Umbilical cord (tissue), 2 donors: ENCODE results near the gene BRF1. TPM values are rescaled to one million over a fixed set of nuclear protein-coding genes. Genes with fewer than 3 reads are reported as not detected.

Experiments
- DNase-seq: peaks from one replicate; pipeline ENCODE4 v3.0.0-alpha.2; 2015; ENCODE audit warnings: low spot score
- total RNA-seq: library from RNA; depleted of rRNA; stranded (reverse); fragments of >200 nt; gene quantifications from one replicate; pipeline ENCODE4 v1.2.3, GENCODE V29; 2014; ENCODE audit warnings: low replicate concordance; ENCODE audit not compliant: insufficient read depth

The BRF1 gene
- total RNA-seq, 1 donor from 2014 or later: 41.9 TPM

- DNase-seq: no peak
Observed at GRCh38 chr14:105267820-105268548, 32.8 kb downstream of the BRF1 start.

- no peak for DNase-seq
Observed at GRCh38 chr14:105261781-105262180, 39.0 kb downstream of the BRF1 start.

GRCh38 chr14:105260959-105261358, 39.8 kb downstream of the BRF1 start:
- no peak for DNase-seq

GRCh38 chr14:105258846-105259245, 42.0 kb downstream of the BRF1 start:
- no peak for DNase-seq

GRCh38 chr14:105257464-105257863, 43.3 kb downstream of the BRF1 start:
- no peak for DNase-seq

- no peak for DNase-seq
Observed at GRCh38 chr14:105256292-105256960, 44.4 kb downstream of the BRF1 start.

GRCh38 chr14:105255021-105255507, 45.7 kb downstream of the BRF1 start:
- no peak for DNase-seq

GRCh38 chr14:105253329-105253682, 47.5 kb downstream of the BRF1 start:
- DNase-seq: no peak

GRCh38 chr14:105252552-105253328, 48.1 kb downstream of the BRF1 start:
- no peak for DNase-seq

- DNase-seq: no peak
Observed at GRCh38 chr14:105251920-105252319, 48.9 kb downstream of the BRF1 start.

GRCh38 chr14:105250986-105251385, 49.8 kb downstream of the BRF1 start:
- DNase-seq: no peak

- no peak for DNase-seq
Observed at GRCh38 chr14:105250008-105250366, 50.8 kb downstream of the BRF1 start.

GRCh38 chr14:105249182-105250007, 51.4 kb downstream of the BRF1 start:
- peak; percentile 38 for DNase-seq

GRCh38 chr14:105248368-105249181, 52.2 kb downstream of the BRF1 start, which contains the start of gene BTBD6:
TSS of gene BTBD6 (plus strand) at chr14:105248533. CDS start at chr14:105248712, 179 bp downstream.
- peak; percentile 88 for DNase-seq

GRCh38 chr14:105247715-105248367, 53.0 kb downstream of the BRF1 start:
- no peak for DNase-seq

- DNase-seq: no peak
Observed at GRCh38 chr14:105247026-105247425, 53.8 kb downstream of the BRF1 start.

GRCh38 chr14:105244334-105244733, 56.5 kb downstream of the BRF1 start:
- no peak for DNase-seq

- DNase-seq: no peak
Observed at GRCh38 chr14:105241641-105242040, 59.2 kb downstream of the BRF1 start.

- no peak for DNase-seq
Observed at GRCh38 chr14:105240811-105241576, 59.8 kb downstream of the BRF1 start.
